Osteocyte (in vitro differentiated cells): Measurements from ENCODE around the gene MTUS2. TPM values are rescaled to one million over a fixed set of nuclear protein-coding genes. Genes with fewer than 3 reads are reported as not detected.

ENCODE experiments used
- DNase-seq: peaks from one replicate; pipeline ENCODE4 v3.0.0; 2021; ENCODE audit warnings: mixed read lengths; ENCODE audit not compliant: unreplicated experiment; ENCODE audit errors: extremely low spot score
- H3K27ac Mint-ChIP-seq: one replicate; pipeline ENCODE4 v1.8.0; 2021; ENCODE audit warnings: mild to moderate bottlenecking, mixed read lengths; ENCODE audit not compliant: unreplicated experiment
- H3K27me3 Mint-ChIP-seq: one replicate; pipeline ENCODE4 v1.8.0; 2021; ENCODE audit warnings: mixed read lengths; ENCODE audit not compliant: unreplicated experiment
- H3K36me3 Mint-ChIP-seq: one replicate; pipeline ENCODE4 v1.8.0; 2021; ENCODE audit warnings: mixed read lengths; ENCODE audit not compliant: unreplicated experiment
- H3K4me1 Mint-ChIP-seq: one replicate; pipeline ENCODE4 v1.8.0; 2021; ENCODE audit warnings: mixed read lengths; ENCODE audit not compliant: unreplicated experiment
- H3K4me3 Mint-ChIP-seq: one replicate; pipeline ENCODE4 v1.8.0; 2021; ENCODE audit warnings: mild to moderate bottlenecking, moderate library complexity, mixed read lengths; ENCODE audit not compliant: unreplicated experiment
- H3K9me3 Mint-ChIP-seq: one replicate; pipeline ENCODE4 v1.8.0; 2021; ENCODE audit warnings: mixed read lengths; ENCODE audit not compliant: unreplicated experiment
- CTCF ChIP-seq: fragments of 200-600 bp; sonication (generic); IDR thresholded peaks from 2 replicates; pipeline ENCODE4 v1.5.0; 2021; ENCODE audit warnings: antibody characterized with exemption, mild to moderate bottlenecking, moderate library complexity
- total RNA-seq: library from RNA; stranded (reverse); gene quantifications from 2 replicates; pipeline ENCODE4 v1.2.1, GENCODE V29; 2021

The MTUS2 gene
- total RNA-seq, 1 donor from 2014 or later = 0.05 TPM

GRCh38 chr13:29524176-29524575, 704.0 kb downstream of the MTUS2 start:
- TF ChIP-seq CTCF = no peak
- DNase-seq = no peak
- no peak overlapping the region for H3K27ac Mint-ChIP-seq
- peaks cover 47% of the 10 kb centered on the region for H3K4me1 Mint-ChIP-seq
- no peaks in the 10 kb centered on the region for H3K9me3 Mint-ChIP-seq
- no peak overlapping the region for H3K4me3 Mint-ChIP-seq
- H3K36me3 Mint-ChIP-seq = peaks cover 51% of the 10 kb centered on the region
- no peaks in the 10 kb centered on the region for H3K27me3 Mint-ChIP-seq

GRCh38 chr13:29524641-29525040, 704.5 kb downstream of the MTUS2 start:
- DNase-seq = no peak
- no peak overlapping the region for H3K4me3 Mint-ChIP-seq
- no peak overlapping the region for H3K27ac Mint-ChIP-seq
- H3K9me3 Mint-ChIP-seq = no peaks in the 10 kb centered on the region
- H3K4me1 Mint-ChIP-seq = peaks cover 47% of the 10 kb centered on the region
- peaks cover 52% of the 10 kb centered on the region for H3K36me3 Mint-ChIP-seq
- no peaks in the 10 kb centered on the region for H3K27me3 Mint-ChIP-seq
- TF ChIP-seq CTCF = no peak

GRCh38 chr13:29525757-29526156, 705.6 kb downstream of the MTUS2 start:
- H3K27ac Mint-ChIP-seq = peak overlapping the region; percentile 7
- peaks cover 59% of the 10 kb centered on the region for H3K36me3 Mint-ChIP-seq
- H3K4me3 Mint-ChIP-seq = no peak overlapping the region
- no peak for DNase-seq
- peaks cover 43% of the 10 kb centered on the region for H3K4me1 Mint-ChIP-seq
- no peaks in the 10 kb centered on the region for H3K9me3 Mint-ChIP-seq
- H3K27me3 Mint-ChIP-seq = no peaks in the 10 kb centered on the region
- no peak for TF ChIP-seq CTCF

- peaks cover 36% of the 10 kb centered on the region for H3K4me1 Mint-ChIP-seq
- no peak overlapping the region for H3K27ac Mint-ChIP-seq
- no peaks in the 10 kb centered on the region for H3K9me3 Mint-ChIP-seq
- no peaks in the 10 kb centered on the region for H3K27me3 Mint-ChIP-seq
- TF ChIP-seq CTCF = no peak
- no peak overlapping the region for H3K4me3 Mint-ChIP-seq
- no peak for DNase-seq
- peaks cover 57% of the 10 kb centered on the region for H3K36me3 Mint-ChIP-seq
Observed at GRCh38 chr13:29526741-29527140, 706.6 kb downstream of the MTUS2 start.

GRCh38 chr13:29527511-29527910, 707.4 kb downstream of the MTUS2 start:
- Mint-ChIP-seq H3K36me3 (peaks cover 52% of the 10 kb centered on the region), H3K27me3 (no peaks in the 10 kb centered on the region), H3K9me3 (no peaks in the 10 kb centered on the region), H3K4me1 (peaks cover 35% of the 10 kb centered on the region), H3K4me3 (no peak overlapping the region), H3K27ac (no peak overlapping the region)
- DNase-seq = no peak
- TF ChIP-seq CTCF = no peak
